Measurements from ENCODE around the gene HIBCH. TPM values are rescaled to one million over a fixed set of nuclear protein-coding genes. Genes with fewer than 3 reads are reported as not detected.
"Not testable (repeated sequence)": the region's sequence is repeated elsewhere in the genome, so short reads cannot be mapped to it uniquely, and the experiment has no call there.

Gene HIBCH
- total RNA-seq, 2 donors from 2014 or later, result 30.8 to 46.7 TPM

DNA sequence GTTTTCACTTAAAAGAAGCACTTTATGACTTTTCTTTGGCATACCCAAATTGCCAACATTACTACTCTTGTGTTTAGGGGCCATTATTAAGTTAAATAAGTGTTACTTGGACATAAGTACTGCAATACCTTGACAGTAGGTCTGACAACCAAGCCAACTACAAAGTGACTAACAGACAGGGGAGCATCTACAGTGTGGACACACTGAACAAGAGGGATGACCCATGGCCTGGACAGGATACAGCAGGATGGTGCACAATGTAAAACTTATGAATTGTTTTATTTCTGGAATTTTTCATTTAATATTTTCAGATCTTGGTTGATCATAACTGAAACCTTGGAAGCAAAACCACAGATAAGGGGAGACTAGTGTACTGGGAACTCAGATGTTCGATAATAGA lies 19.8 kb upstream of the HIBCH start:
- H3K27ac Mint-ChIP-seq, result no peak overlapping the region

DNA sequence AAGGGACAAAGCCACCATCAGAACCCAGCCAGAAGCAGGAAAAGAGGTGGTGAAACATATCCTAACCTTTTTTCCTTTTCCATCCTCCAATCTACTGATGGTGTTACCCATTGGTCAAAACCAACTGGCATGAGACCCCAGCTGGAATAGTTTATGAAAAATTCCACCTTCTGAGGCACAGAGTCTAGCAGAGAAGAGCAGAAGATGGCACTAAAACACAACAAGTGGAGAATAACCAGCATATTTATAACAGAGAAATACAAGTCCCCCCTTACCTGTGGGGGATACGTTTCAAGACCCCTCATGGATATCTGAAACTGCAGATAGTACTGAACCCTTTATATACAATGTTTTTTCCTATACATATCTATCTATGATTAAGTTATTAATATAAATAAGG lies 18.8 kb upstream of the HIBCH start:
- Histone ChIP-seq H3K36me3 (ENCODE audit: control insufficient read depth, insufficient read depth, low read length) (no peaks in the 10 kb centered on the region), H3K9me3 (ENCODE audit: control insufficient read depth, low read length) (no peaks in the 10 kb centered on the region), H3K4me3 (ENCODE audit: low read length) (no peak overlapping the region), H3K27ac (ENCODE audit: low read depth, low read length) (no peak overlapping the region), H3K9ac (ENCODE audit: extremely low read depth, low read length, poor library complexity, severe bottlenecking) (no peak overlapping the region), H3K27me3 (ENCODE audit: control insufficient read depth, insufficient read depth, low read length, poor library complexity, severe bottlenecking) (no peaks in the 10 kb centered on the region), H3K4me1 (ENCODE audit: control insufficient read depth, insufficient read depth, low read length) (no peaks in the 10 kb centered on the region)
- Mint-ChIP-seq H3K9me3 (no peaks in the 10 kb centered on the region), H3K36me3 (ENCODE audit: low read depth) (no peaks in the 10 kb centered on the region), H3K4me1 (peaks cover 10% of the 10 kb centered on the region), H3K4me3 (no peak overlapping the region), H3K27ac (no peak overlapping the region), H3K27me3 (ENCODE audit: insufficient read depth) (no peaks in the 10 kb centered on the region)
- no peak for DNase-seq
- TF ChIP-seq, protein P1, sequence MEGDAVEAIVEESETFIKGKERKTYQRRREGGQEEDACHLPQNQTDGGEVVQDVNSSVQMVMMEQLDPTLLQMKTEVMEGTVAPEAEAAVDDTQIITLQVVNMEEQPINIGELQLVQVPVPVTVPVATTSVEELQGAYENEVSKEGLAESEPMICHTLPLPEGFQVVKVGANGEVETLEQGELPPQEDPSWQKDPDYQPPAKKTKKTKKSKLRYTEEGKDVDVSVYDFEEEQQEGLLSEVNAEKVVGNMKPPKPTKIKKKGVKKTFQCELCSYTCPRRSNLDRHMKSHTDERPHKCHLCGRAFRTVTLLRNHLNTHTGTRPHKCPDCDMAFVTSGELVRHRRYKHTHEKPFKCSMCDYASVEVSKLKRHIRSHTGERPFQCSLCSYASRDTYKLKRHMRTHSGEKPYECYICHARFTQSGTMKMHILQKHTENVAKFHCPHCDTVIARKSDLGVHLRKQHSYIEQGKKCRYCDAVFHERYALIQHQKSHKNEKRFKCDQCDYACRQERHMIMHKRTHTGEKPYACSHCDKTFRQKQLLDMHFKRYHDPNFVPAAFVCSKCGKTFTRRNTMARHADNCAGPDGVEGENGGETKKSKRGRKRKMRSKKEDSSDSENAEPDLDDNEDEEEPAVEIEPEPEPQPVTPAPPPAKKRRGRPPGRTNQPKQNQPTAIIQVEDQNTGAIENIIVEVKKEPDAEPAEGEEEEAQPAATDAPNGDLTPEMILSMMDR (conservative IDR thresholded peaks at IDR 0.05), result no peak
- 93% methylated on average over 1 of the region's 1 CpG; no CpG with 5 or more reads in 1 of the 2 experiments for WGBS, 2 experiments (ENCODE audit: insufficient coverage in 1 of 2, insufficient read length in 1 of 2)

More for the DNA sequence above, 19.8 kb upstream of the HIBCH start:
- Mint-ChIP-seq H3K27me3 (ENCODE audit: insufficient read depth) (no peaks in the 10 kb centered on the region), H3K36me3 (ENCODE audit: low read depth) (no peaks in the 10 kb centered on the region), H3K4me1 (peaks cover 9% of the 10 kb centered on the region), H3K4me3 (no peak overlapping the region), H3K9me3 (no peaks in the 10 kb centered on the region)
- H3K9ac ChIP-seq (ENCODE audit: extremely low read depth, low read length, poor library complexity, severe bottlenecking), result no peak overlapping the region
- TF ChIP-seq, protein P1 (conservative IDR thresholded peaks at IDR 0.05), result no peak
- no peak overlapping the region for H3K4me3 ChIP-seq (ENCODE audit: low read length)
- DNase-seq, result no peak
- no peaks in the 10 kb centered on the region for H3K4me1 ChIP-seq (ENCODE audit: control insufficient read depth, insufficient read depth, low read length)
- no peak overlapping the region for H3K27ac ChIP-seq (ENCODE audit: low read depth, low read length)
- no peaks in the 10 kb centered on the region for H3K36me3 ChIP-seq (ENCODE audit: control insufficient read depth, insufficient read depth, low read length)
- H3K9me3 ChIP-seq (ENCODE audit: control insufficient read depth, low read length), result no peaks in the 10 kb centered on the region
- H3K27me3 ChIP-seq (ENCODE audit: control insufficient read depth, insufficient read depth, low read length, poor library complexity, severe bottlenecking), result no peaks in the 10 kb centered on the region
- WGBS, 2 experiments (ENCODE audit: insufficient coverage in 1 of 2, insufficient read length in 1 of 2), result no CpG with 5 or more reads among the region's 1 CpG

DNA sequence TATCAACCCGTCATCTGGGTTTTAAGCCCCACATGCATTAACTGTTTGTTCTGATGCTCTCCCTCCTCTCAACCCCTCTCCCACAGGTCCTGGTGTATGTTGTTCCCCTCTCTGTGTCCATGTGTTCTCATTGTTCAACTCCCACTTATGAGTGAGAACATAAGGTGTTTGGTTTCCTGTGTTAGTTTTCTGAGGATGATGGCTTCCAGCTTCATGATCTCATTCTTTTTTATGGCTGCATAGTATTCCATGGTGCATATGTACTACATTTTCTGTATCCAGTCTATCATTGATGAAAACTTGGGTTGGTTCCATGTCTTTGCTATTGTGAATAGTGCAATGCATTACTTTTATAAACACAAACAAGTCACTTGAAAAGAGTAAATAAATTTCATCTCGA lies 16.8 kb upstream of the HIBCH start:
- Histone ChIP-seq H3K36me3 (ENCODE audit: control insufficient read depth, insufficient read depth, low read length) (no peaks in the 10 kb centered on the region), H3K4me1 (ENCODE audit: control insufficient read depth, insufficient read depth, low read length) (no peaks in the 10 kb centered on the region), H3K9ac (ENCODE audit: extremely low read depth, low read length, poor library complexity, severe bottlenecking) (no peak overlapping the region), H3K4me3 (ENCODE audit: low read length) (no peak overlapping the region), H3K27me3 (ENCODE audit: control insufficient read depth, insufficient read depth, low read length, poor library complexity, severe bottlenecking) (no peaks in the 10 kb centered on the region), H3K9me3 (ENCODE audit: control insufficient read depth, low read length) (no peaks in the 10 kb centered on the region), H3K27ac (ENCODE audit: low read depth, low read length) (no peak overlapping the region)
- Mint-ChIP-seq H3K27me3 (ENCODE audit: insufficient read depth) (no peaks in the 10 kb centered on the region), H3K27ac (no peak overlapping the region), H3K9me3 (no peaks in the 10 kb centered on the region), H3K36me3 (ENCODE audit: low read depth) (no peaks in the 10 kb centered on the region), H3K4me3 (no peak overlapping the region), H3K4me1 (peaks cover 10% of the 10 kb centered on the region)
- 97% methylated on average over 2 of the region's 2 CpGs; no CpG with 5 or more reads in 1 of the 2 experiments for WGBS, 2 experiments (ENCODE audit: insufficient coverage in 1 of 2, insufficient read length in 1 of 2)
- TF ChIP-seq, protein P1 (conservative IDR thresholded peaks at IDR 0.05), result no peak
- DNase-seq, result no peak

DNA sequence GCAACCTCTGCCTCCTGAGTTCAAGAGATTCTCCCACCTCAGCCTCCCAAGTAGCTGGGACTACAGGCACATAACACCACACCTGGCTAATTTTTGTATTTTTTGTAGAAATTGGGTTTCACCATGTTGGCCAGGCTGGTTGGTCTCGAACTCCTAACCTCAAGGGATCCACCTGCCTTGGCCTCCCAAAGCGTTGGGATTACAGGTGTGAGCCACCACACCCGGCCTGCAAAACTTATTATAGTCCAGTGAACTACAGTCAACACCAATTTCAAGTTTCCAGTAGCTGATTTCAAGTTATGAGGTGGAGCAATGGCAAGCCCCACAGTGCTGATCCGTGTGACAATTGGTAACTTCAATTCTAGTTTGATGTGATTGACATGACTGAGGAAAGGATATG lies 16.0 kb upstream of the HIBCH start:
- not testable (repeated sequence) for H3K4me1 ChIP-seq (ENCODE audit: control insufficient read depth, insufficient read depth, low read length); H3K36me3 Mint-ChIP-seq (ENCODE audit: low read depth); H3K4me1 Mint-ChIP-seq; H3K4me3 ChIP-seq (ENCODE audit: low read length); DNase-seq; H3K27me3 ChIP-seq (ENCODE audit: control insufficient read depth, insufficient read depth, low read length, poor library complexity, severe bottlenecking); H3K4me3 Mint-ChIP-seq; H3K9me3 Mint-ChIP-seq; H3K27ac ChIP-seq (ENCODE audit: low read depth, low read length); H3K36me3 ChIP-seq (ENCODE audit: control insufficient read depth, insufficient read depth, low read length); H3K9ac ChIP-seq (ENCODE audit: extremely low read depth, low read length, poor library complexity, severe bottlenecking); H3K27me3 Mint-ChIP-seq (ENCODE audit: insufficient read depth); H3K9me3 ChIP-seq (ENCODE audit: control insufficient read depth, low read length); H3K27ac Mint-ChIP-seq
- WGBS, 2 experiments (ENCODE audit: insufficient coverage in 1 of 2, insufficient read length in 1 of 2), result 89 to 93% methylated on average over 2 to 4 of the region's 4 CpGs
